ENCODE data around the gene NUMB. TPM values are rescaled to one million over a fixed set of nuclear protein-coding genes. Genes with fewer than 3 reads are reported as not detected.

Gene NUMB
- 10 to 100 TPM; 42.4 to 63.5 (median 51.0) TPM for total RNA-seq

- Histone ChIP-seq H3K9me3 (no peaks in the 10 kb centered on the region), H3K4me3 (peak within 1 kb of the TSS; percentile 64 to 91), H3K27me3 (no peaks in the 10 kb centered on the region), H3K36me3 (no peaks in the 10 kb centered on the region), H3K4me1 (peaks cover 16 to 75% (median 37%) of the 10 kb centered on the region in 3 donors), H3K27ac (peak within 1 kb of the TSS; percentile 59 to 96 (median 94))
- TF ChIP-seq POLR2AphosphoS5 (IDR thresholded peaks at IDR 0.05), result peak; percentile 70
- TF ChIP-seq POLR2A (IDR thresholded peaks at IDR 0.05), result peak; percentile 65 to 66
- peak in 3 of 4 experiments; percentile 32 to 54 (median 38) for TF ChIP-seq CTCF (IDR thresholded peaks at IDR 0.05)
- TF ChIP-seq EP300 (IDR thresholded peaks at IDR 0.05), result no peak
- WGBS, 2 donors (ENCODE audit: low coverage in 1 of 2), result 0% methylated on average over 9 to 22 of the region's 60 CpGs
- peak; percentile 99 for ATAC-seq
These were observed at the start of gene NUMB for GRCh38 chr14:73458183-73458976. TSS of gene NUMB (minus strand) at chr14:73458546. CDS start at chr14:73355751, 102,795 bp downstream.

GRCh38 chr14:73503648-73504047 lies 45.3 kb upstream of the NUMB start:
- H3K27me3 ChIP-seq, result no peaks in the 10 kb centered on the region
- H3K4me1 ChIP-seq, result no peaks in the 10 kb centered on the region
- WGBS, 2 donors (ENCODE audit: low coverage in 1 of 2), result 77 to 91% methylated on average over 3 of the region's 3 CpGs
- no peaks in the 10 kb centered on the region for H3K9me3 ChIP-seq
- ATAC-seq, result no peak
- TF ChIP-seq POLR2AphosphoS5 (IDR thresholded peaks at IDR 0.05) (no peak), POLR2A (IDR thresholded peaks at IDR 0.05) (no peak), EP300 (IDR thresholded peaks at IDR 0.05) (no peak), CTCF (IDR thresholded peaks at IDR 0.05) (no peak)
- no peak overlapping the region for H3K27ac ChIP-seq
- no peak overlapping the region for H3K4me3 ChIP-seq
- H3K36me3 ChIP-seq, result peaks cover 0 to 56% of the 10 kb centered on the region in 2 donors

- H3K4me3 ChIP-seq, result no peak overlapping the region
- H3K27ac ChIP-seq, result no peak overlapping the region
- no peak for ATAC-seq
- no peaks in the 10 kb centered on the region for H3K9me3 ChIP-seq
- H3K4me1 ChIP-seq, result no peaks in the 10 kb centered on the region
- 86% methylated on average over 7 of the region's 11 CpGs for WGBS, 2 donors (ENCODE audit: low coverage in 1 of 2)
- no peak for TF ChIP-seq POLR2A (IDR thresholded peaks at IDR 0.05)
- TF ChIP-seq EP300 (IDR thresholded peaks at IDR 0.05), result no peak
- no peak for TF ChIP-seq POLR2AphosphoS5 (IDR thresholded peaks at IDR 0.05)
- TF ChIP-seq CTCF (IDR thresholded peaks at IDR 0.05), result no peak
- peaks cover 0 to 64% of the 10 kb centered on the region in 2 donors for H3K36me3 ChIP-seq
- no peaks in the 10 kb centered on the region for H3K27me3 ChIP-seq
These were observed 43.8 kb upstream of the NUMB start for GRCh38 chr14:73502017-73502619.

- 82% methylated on average over 2 of the region's 6 CpGs; no CpG with 5 or more reads in 1 of the 2 donors for WGBS, 2 donors (ENCODE audit: low coverage in 1 of 2)
- peaks cover 0 to 61% of the 10 kb centered on the region in 2 donors for H3K36me3 ChIP-seq
- ATAC-seq, result no peak
These were observed 42.0 kb upstream of the NUMB start for GRCh38 chr14:73500360-73500759.

More at GRCh38 chr14:73500360-73500759, 42.0 kb upstream of the NUMB start:
- H3K27me3 ChIP-seq, result no peaks in the 10 kb centered on the region
- H3K9me3 ChIP-seq, result no peaks in the 10 kb centered on the region
- no peaks in the 10 kb centered on the region for H3K4me1 ChIP-seq
- no peak overlapping the region for H3K4me3 ChIP-seq
- no peak overlapping the region for H3K27ac ChIP-seq
- TF ChIP-seq POLR2AphosphoS5 (IDR thresholded peaks at IDR 0.05) (no peak), CTCF (IDR thresholded peaks at IDR 0.05) (no peak), EP300 (IDR thresholded peaks at IDR 0.05) (no peak), POLR2A (IDR thresholded peaks at IDR 0.05) (no peak)
